GM19463 (cell line): ENCODE data around the gene KANK2.
"Not testable (repeated sequence)": the region's sequence is repeated elsewhere in the genome, so short reads cannot be mapped to it uniquely, and the experiment has no call there.

Source experiments
- ATAC-seq: cut with Tn5 transposase; IDR thresholded peaks from one replicate; pipeline ENCODE4 v1.9.1; 2021; ENCODE audit warnings: mild to moderate bottlenecking, moderate library complexity; ENCODE audit not compliant: unreplicated experiment

Gene KANK2

GRCh38 chr19:11175920-11176319, 21.4 kb downstream of the KANK2 start:
- no peak for ATAC-seq

DNA sequence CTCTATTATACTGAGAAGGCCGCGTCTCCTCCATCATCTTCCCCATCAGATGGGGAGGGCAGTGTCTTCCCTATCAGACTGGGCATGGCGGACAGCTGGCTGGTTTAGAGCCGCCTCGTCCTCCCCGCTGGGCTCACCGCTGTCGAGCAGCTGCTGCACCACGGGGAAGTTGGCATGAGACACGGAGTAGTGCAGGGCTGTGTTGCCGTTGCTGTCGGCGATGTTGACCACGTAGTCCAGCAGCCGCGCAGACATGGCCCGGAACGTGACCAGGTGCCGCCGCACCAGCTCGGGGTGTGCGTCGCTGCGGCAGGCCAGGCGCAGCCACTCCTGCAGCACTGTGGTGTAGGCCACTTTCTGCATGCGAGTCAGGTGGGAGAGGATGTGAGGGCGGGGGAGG, 23.0 kb downstream of the KANK2 start:
- ATAC-seq: no peak

DNA sequence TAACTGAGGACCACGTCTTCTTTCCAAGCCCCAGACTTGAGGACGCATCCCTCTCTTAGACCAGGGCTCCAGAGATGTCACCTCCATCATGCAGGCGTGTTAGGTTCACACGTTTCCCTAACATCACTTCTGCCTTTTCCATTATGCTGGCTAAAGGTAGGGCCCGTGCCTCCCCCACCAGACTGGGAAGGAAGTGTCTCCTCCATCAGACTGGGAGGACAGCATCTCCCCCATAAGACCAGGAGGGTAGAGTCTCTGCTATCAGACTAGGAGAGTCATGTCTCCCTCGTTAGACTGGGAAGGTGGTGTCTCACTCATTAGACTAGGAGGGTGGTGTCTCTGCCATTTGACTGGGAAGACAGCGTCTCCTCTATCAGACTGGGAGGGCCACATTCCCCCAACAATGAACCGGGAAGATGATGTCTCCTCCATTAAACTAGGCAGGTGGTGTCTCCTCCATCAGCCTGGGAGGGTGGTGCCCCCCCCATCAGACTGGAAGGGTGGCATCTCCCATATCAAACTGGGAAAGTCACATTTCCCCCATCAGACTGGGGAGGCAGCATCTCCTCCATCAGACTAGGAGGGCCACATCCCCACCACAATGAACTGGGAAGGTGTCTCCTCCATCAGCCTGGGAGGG, 23.7 kb downstream of the KANK2 start:
- ATAC-seq: no peak

DNA sequence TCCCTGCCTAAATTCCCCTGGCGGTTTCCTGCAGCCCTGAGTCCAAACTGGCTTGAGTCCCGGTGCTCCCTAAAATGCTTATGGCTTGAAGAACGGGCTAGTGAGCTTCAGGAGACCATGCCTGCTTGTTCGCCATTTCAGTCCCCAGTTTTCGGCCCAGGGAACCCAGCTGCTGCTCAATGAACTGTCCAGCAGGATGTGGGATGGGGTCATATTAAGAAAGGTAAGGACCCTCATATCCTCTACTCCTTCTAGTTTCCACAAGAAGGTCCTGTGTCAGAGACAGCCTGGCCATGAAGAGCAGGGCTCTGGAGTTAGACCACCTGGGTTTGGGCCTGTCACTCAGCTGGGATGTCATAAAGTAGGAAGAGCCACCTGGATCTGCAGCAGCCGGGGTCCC, 24.8 kb downstream of the KANK2 start:
- ATAC-seq: no peak

GRCh38 chr19:11171144-11171543, 26.2 kb downstream of the KANK2 start:
- no peak for ATAC-seq

- no peak for ATAC-seq
Observed at GRCh38 chr19:11169896-11170678, 27.3 kb downstream of the KANK2 start.

GRCh38 chr19:11168568-11168967, 28.8 kb downstream of the KANK2 start:
- ATAC-seq: no peak

- ATAC-seq: no peak
Observed at GRCh38 chr19:11166281-11167142, 30.8 kb downstream of the KANK2 start.

DNA sequence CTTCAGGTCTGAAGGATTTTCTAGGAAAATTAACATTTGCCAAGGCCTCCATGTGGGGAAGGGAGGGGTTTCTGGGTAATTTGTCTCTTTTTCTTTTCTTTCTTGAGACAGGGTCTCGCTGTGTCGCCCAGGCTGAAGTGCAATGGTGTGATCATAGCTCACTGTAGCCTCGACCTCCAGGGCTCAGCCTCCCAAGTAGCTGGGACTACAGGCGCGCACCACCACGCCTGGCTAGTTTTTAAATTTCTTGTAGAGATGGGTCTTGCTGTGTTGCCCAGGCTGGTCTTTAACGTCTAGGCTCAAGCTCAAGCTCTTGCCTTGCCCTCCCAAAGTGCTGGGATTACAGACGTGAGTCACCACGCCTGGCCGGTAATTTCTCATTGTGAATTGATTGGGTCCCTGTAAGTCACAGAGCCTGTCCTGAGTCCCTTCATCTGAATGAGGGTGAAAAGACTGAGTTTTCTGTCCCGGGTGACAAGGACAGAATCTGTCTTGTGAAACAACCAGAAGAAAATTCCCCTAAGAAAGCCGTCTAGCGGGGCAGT, 31.8 kb downstream of the KANK2 start:
- no peak for ATAC-seq

- no peak for ATAC-seq
Observed at GRCh38 chr19:11164879-11165406, 32.4 kb downstream of the KANK2 start.

DNA sequence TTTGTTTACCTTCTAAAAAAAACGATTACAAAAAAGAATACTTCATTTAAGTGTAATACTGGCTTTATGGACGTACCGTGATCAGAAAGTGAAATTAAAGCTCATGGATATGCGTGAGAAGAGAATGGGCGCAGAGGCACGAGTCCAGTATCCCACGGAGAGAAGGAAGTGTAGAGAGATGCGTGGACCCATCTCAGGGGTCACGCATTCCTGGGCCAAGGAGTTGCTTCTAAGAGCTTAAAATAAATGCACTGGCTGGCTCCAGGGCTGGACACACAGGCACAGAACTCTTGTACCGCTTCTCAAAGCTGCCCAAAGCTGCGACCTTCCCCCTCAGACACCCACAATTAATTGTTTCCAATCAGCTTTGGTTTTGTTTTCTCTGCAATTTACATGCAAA, 33.0 kb downstream of the KANK2 start:
- no peak for ATAC-seq

DNA sequence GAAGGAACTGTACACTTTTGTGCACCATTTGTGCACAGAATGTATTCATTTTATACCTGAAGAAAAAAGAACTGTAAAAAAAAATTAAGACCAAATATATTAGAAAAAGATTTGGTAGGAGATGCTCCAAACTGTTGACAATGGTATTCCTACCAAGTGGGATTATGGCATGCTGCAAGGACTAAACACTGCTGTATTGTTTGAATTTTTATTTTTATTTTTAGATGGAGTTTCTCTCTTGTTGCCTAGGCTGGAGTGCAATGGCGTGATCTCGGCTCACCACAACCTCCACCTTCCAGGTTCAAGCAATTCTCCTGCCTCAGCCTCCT, 36.9 kb downstream of the KANK2 start:
- not testable (repeated sequence) for ATAC-seq

GRCh38 chr19:11159598-11160439, 37.5 kb downstream of the KANK2 start:
- ATAC-seq: no peak

DNA sequence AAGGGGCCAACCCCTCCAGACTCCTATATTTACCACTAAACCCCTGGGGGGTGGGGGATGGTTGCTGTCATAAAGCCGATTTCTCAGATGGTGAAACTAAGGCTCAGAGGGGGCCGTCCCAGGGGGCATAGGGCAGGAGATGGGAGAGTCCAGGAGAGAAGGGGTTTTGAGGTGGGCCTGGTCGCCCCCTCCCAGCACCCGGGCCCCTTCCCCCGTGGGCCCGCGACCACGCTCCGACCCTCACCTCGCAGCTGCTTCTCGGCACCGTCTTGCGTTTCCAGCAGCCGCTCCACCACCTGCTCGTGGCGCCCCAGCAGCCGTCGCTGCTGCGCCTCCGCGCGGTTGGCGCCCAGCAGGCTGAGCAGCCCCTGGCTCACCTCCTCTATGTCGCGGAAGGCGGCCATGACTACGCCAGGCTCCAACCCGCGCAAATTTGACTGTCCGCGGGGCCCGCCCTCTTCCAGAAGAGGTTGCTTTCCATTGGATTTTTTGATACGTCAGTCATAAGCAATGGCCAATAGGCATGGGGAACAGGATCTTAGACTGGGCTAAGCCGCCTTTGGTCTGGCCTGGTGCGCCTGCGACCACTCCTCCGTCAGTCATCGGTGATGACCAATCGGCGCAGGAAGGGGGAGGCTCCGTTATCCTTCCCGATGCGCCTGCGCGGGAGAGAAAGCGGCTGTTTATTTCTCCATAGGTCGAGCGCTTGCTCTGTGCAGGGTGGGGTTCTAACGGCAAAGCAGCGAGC, 41.8 kb downstream of the KANK2 start, which contains the start of gene SPC24:
TSS of gene SPC24 (minus strand) at position 410 of the 748 bp plus-strand sequence. CDS start at position 404, 6 bp downstream.
- ATAC-seq: peak; percentile 98

DNA sequence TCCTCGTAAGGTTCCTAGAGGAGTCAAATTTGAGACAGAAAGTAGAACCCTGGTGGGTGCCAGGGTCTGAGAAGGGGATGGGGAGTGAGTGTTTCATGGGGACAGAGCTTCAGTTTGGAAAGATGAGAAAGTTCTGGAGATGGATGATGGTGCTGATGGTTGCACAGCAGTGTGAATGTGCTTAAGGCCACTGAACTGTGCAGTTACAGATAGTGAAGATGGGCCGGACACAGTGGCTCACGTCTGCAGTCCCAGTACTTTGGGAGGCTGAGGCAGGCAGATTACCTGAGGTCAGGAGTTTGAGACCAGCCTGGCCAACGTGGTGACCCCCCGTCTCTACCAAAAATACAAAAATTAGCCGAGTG, 42.7 kb downstream of the KANK2 start:
- ATAC-seq: no peak

- ATAC-seq: no peak
Observed at GRCh38 chr19:11152318-11153062, 44.9 kb downstream of the KANK2 start.

- ATAC-seq: no peak
Observed at GRCh38 chr19:11151181-11151580, 46.2 kb downstream of the KANK2 start.

- ATAC-seq: no peak
Observed at GRCh38 chr19:11148001-11148400, 49.3 kb downstream of the KANK2 start.

DNA sequence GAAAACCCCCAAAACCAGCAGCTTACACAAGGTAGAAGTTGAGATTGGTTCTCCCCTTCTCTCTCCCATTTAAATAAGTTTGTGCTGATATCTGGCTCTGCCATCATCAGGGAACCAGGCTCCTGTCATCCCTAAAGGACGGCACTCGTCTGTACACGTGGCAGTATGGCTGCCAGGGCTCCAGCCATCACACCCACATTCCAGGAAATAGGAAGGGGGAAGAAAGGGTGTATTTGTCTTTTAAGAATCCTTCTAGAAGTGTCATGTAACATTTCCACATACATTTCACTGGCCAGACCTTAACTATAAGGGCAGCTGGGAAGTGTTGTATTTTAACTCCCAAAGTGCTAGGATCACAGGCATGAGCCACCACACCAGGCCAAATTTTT, 51.8 kb downstream of the KANK2 start:
- no peak for ATAC-seq
